ENCODE data around the gene SOD2.

Gene SOD2

DNA sequence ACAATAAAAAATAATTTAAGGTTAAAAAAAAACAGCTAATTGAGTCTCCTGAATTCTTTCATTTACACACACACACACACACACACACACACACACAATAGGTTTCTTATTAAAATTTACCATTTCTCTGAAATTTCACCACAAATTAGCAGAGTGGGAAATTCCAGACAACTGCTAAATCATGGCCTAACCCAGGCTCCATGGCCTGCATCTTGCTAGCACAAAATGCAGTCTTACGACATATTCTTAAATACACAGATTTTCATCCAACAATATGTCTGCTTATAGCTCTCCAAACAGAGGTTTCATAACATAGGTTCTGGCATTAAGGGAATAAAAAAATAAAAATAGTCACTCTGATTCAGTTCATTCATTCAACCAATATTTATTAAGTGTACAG, 46.9 kb downstream of the SOD2 start (continued):
- TF ChIP-seq ZNF138 (tag by site-specific recombination; IDR thresholded peaks at IDR 0.05; ENCODE audit: borderline replicate concordance) = no peak
- TF ChIP-seq, protein P1, sequence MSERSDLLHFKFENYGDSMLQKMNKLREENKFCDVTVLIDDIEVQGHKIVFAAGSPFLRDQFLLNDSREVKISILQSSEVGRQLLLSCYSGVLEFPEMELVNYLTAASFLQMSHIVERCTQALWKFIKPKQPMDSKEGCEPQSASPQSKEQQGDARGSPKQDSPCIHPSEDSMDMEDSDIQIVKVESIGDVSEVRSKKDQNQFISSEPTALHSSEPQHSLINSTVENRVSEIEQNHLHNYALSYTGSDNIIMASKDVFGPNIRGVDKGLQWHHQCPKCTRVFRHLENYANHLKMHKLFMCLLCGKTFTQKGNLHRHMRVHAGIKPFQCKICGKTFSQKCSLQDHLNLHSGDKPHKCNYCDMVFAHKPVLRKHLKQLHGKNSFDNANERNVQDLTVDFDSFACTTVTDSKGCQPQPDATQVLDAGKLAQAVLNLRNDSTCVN (tag by site-specific recombination; optimal IDR thresholded peaks at IDR 0.05) = no peak

DNA sequence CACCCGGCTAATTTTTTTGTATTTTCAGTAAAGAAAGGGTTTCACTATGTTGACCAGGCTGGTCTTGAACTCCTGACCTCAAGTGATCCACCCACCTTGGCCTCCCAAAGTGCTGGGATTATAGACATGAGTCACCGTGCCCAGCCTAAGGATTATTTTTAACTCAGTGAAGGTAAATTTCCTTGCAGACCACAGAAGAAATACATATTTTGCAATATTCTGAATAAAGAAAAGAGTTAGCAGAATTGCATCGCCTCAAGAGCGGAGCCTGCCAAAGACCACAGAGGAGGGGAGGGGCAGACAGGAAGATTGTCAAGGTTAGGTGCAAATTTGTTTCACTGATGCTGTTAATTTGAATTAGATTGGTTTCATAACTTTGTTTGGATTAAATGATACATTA, 47.4 kb downstream of the SOD2 start:
- POLR2A ChIA-PET = interaction anchor here (0.7 kb wide), 1 partner anchor 24 kb away, joined by 5 read pairs; no protein-coding TSS in a partner anchor
- H3K27ac ChIP-seq (ENCODE audit: extremely low read depth, low read depth, low read length) = no peak overlapping the region
- CTCF ChIA-PET = interaction anchor here (0.6 to 2.4 kb wide), 4 partner anchors 9 to 472 kb away, joined by 4 to 18 read pairs (median 6); no protein-coding TSS in a partner anchor
- no peaks in the 10 kb centered on the region for H3K9me3 ChIP-seq (ENCODE audit: control insufficient read depth, insufficient read depth, low read depth, low read length)
- no peak for TF ChIP-seq ZNF521 (tag by site-specific recombination; IDR thresholded peaks at IDR 0.05)
- no peak for TF ChIP-seq ZNF600 (tag by site-specific recombination; IDR thresholded peaks at IDR 0.05)
- TF ChIP-seq ZNF404 (tag by site-specific recombination; IDR thresholded peaks at IDR 0.05) = no peak
- no peak for TF ChIP-seq ZBTB1 (tag by site-specific recombination; IDR thresholded peaks at IDR 0.05)
- TF ChIP-seq ZNF610 (tag by site-specific recombination; IDR thresholded peaks at IDR 0.05; ENCODE audit: borderline replicate concordance) = no peak
- TF ChIP-seq BCL11B (tag by site-specific recombination; IDR thresholded peaks at IDR 0.05; ENCODE audit: low read depth) = no peak
- no peak for TF ChIP-seq ZNF223 (tag by site-specific recombination; IDR thresholded peaks at IDR 0.05)
- TF ChIP-seq SETDB1 (IDR thresholded peaks at IDR 0.05; ENCODE audit: insufficient read length, low read length) = no peak
- TF ChIP-seq KLF1 (tag by site-specific recombination; IDR thresholded peaks at IDR 0.05) = no peak
- TF ChIP-seq ZNF174 (tag by site-specific recombination; IDR thresholded peaks at IDR 0.05) = no peak
- no peak for TF ChIP-seq ZNF274 (IDR thresholded peaks at IDR 0.05; ENCODE audit: low read length)
- TF ChIP-seq ZNF274 (tag by site-specific recombination; IDR thresholded peaks at IDR 0.05; ENCODE audit: borderline replicate concordance) = no peak
- TF ChIP-seq REST (tag by site-specific recombination; IDR thresholded peaks at IDR 0.05) = no peak
- TF ChIP-seq ZNF654 (tag by site-specific recombination; IDR thresholded peaks at IDR 0.05; ENCODE audit: low read depth) = no peak
- TF ChIP-seq ZNF324 (tag by site-specific recombination; IDR thresholded peaks at IDR 0.05) = no peak
- no peak for TF ChIP-seq RBAK (tag by site-specific recombination; IDR thresholded peaks at IDR 0.05)
- TF ChIP-seq ZNF112 (tag by site-specific recombination; IDR thresholded peaks at IDR 0.05) = no peak
- no peak for TF ChIP-seq ZNF175 (tag by site-specific recombination; IDR thresholded peaks at IDR 0.05)
- no peak for TF ChIP-seq KLF9 (tag by site-specific recombination; IDR thresholded peaks at IDR 0.05; ENCODE audit: low read depth)
- TF ChIP-seq MZF1 (tag by site-specific recombination; IDR thresholded peaks at IDR 0.05; ENCODE audit: borderline replicate concordance) = no peak
- no peak for TF ChIP-seq ZNF146 (tag by site-specific recombination; IDR thresholded peaks at IDR 0.05)
- no peak overlapping the region for H3K4me3 ChIP-seq (ENCODE audit: low read depth, low read length)
- H3K4me1 ChIP-seq (ENCODE audit: control insufficient read depth, insufficient read depth, low read length) = no peaks in the 10 kb centered on the region
- H3K36me3 ChIP-seq (ENCODE audit: control insufficient read depth in 2 of 2, insufficient read depth in 1 of 2, low read length in 2 of 2) = no peaks in the 10 kb centered on the region
